K562 (cell line): Measurements from ENCODE around the gene CHMP2A. TPM values are rescaled to one million over a fixed set of nuclear protein-coding genes. Genes with fewer than 3 reads are reported as not detected.
"Not testable (repeated sequence)": the region's sequence is repeated elsewhere in the genome, so short reads cannot be mapped to it uniquely, and the experiment has no call there.

Source experiments
- ATAC-seq: fragments of 200-7000 bp; cut with Tn5 transposase; 3 replicates; pipeline ENCODE4 v1.9.1; 2020; ENCODE audit warnings: moderate library complexity
- BruUV-seq: library from RNA; stranded (reverse); fragments of 400-500 nt; replicated peaks from 2 replicates; lab custom pipeline; 2021; lab: Mats Ljungman, UMichigan
- CTCF ChIA-PET: fragments of 300-600 bp; formaldehyde crosslinking; extraction: SDS; loops from one replicate; lab custom pipeline; 2021; ENCODE audit warnings: low intra/inter-chr PET ratio; lab: Yijun Ruan, JAX
- POLR2A ChIA-PET: fragments of 300-600, 350-650 bp; sonication (Branson Sonifier 250); formaldehyde crosslinking; extraction: SDS; loops from one replicate; lab custom pipeline; 2021; ENCODE audit warnings: antibody characterized with exemption, inconsistent platforms; lab: Yijun Ruan, JAX
- DNase-seq, 4 experiments: peaks; one replicate each; pipeline versions ENCODE4 v3.0.0 to v3.0.0-alpha.2; 2011 to 2018; ENCODE audit warnings: low spot score in 3 of 4, mixed read lengths in 3 of 4; ENCODE audit errors: extremely low read depth in 1 of 4
- FAIRE-seq: peaks from 2 replicates; lab custom pipeline; 2011; peaks lifted over from hg19 to GRCh38; lab: Jason Lieb, UNC
- H2AFZ ChIP-seq: 2 replicates; pipeline ENCODE4 v1.6.0; 2011; ENCODE audit warnings: low read depth, low read length, control low read depth, inconsistent platforms
- H3K27ac ChIP-seq: fragments of 200-600 bp; 3 replicates; pipeline ENCODE4 v1.8.0; 2011; ENCODE audit warnings: low read depth, mild to moderate bottlenecking, control low read depth, inconsistent platforms, low read length, moderate library complexity, mixed read lengths; ENCODE audit errors: extremely low read depth
- H3K27me3 ChIP-seq, 2 experiments: fragments of 300-600 bp in 1 of 2; 2 replicates in 1 of 2; 3 replicates in 1 of 2; pipeline versions ENCODE4 v1.6.0 to v1.8.0; 2011; ENCODE audit warnings: inconsistent platforms in 2 of 2, low read length in 2 of 2, mild to moderate bottlenecking in 1 of 2, mixed read lengths in 1 of 2, moderate library complexity in 1 of 2; ENCODE audit not compliant: control insufficient read depth in 2 of 2, insufficient read depth in 2 of 2
- H3K36me3 ChIP-seq: fragments of 300-600 bp; 3 replicates; pipeline ENCODE4 v1.8.0; 2011; ENCODE audit warnings: mild to moderate bottlenecking, low read length, inconsistent platforms; ENCODE audit not compliant: control insufficient read depth, insufficient read depth
- H3K4me1 ChIP-seq, 2 experiments: fragments of 200-600 bp in 1 of 2; replicated peaks in 1 of 2; 2 replicates in 1 of 2; 3 replicates in 1 of 2; pipeline versions ENCODE4 v1.5.1 to v1.8.0; 2011; ENCODE audit warnings: inconsistent platforms in 2 of 2, low read length in 2 of 2, mild to moderate bottlenecking in 1 of 2, mixed read lengths in 1 of 2, moderate library complexity in 1 of 2; ENCODE audit not compliant: control insufficient read depth in 2 of 2, insufficient read depth in 2 of 2
- H3K4me2 ChIP-seq: 2 replicates; pipeline ENCODE4 v1.6.1; 2011; ENCODE audit warnings: low read length, control low read depth, inconsistent platforms, mixed read lengths; ENCODE audit not compliant: insufficient read depth
- H3K4me3 ChIP-seq: fragments of 200-600 bp; sonication (generic), shearing (Covaris generic); 2 replicates; pipeline ENCODE4 v1.5.1; 2016; ENCODE audit warnings: control low read depth, inconsistent platforms
- H3K79me2 ChIP-seq: fragments of 200-600 bp; 3 replicates; pipeline ENCODE4 v1.8.0; 2011; ENCODE audit warnings: low read length, inconsistent platforms; ENCODE audit not compliant: control insufficient read depth, insufficient read depth
- H3K9ac ChIP-seq, 2 experiments: 2 replicates each; pipeline versions ENCODE4 v1.6.0 to v1.6.1; 2011; ENCODE audit warnings: low read depth in 2 of 2, low read length in 2 of 2, control low read depth in 1 of 2, inconsistent platforms in 1 of 2, mild to moderate bottlenecking in 1 of 2, mixed read lengths in 1 of 2; ENCODE audit not compliant: insufficient read depth in 1 of 2
- H3K9me1 ChIP-seq: one replicate; pipeline ENCODE4 v1.6.0; 2011; ENCODE audit warnings: inconsistent platforms, mild to moderate bottlenecking, low read length, moderate library complexity; ENCODE audit not compliant: control insufficient read depth, insufficient read depth
- H3K9me3 ChIP-seq: replicated peaks from 2 replicates; pipeline ENCODE4 v1.5.1; 2011; ENCODE audit warnings: low read depth, low read length, inconsistent platforms; ENCODE audit not compliant: control insufficient read depth, insufficient read depth
- H4K20me1 ChIP-seq: replicated peaks from 2 replicates; pipeline ENCODE4 v1.6.1; 2011; ENCODE audit warnings: low read length, inconsistent platforms, mixed read lengths; ENCODE audit not compliant: control insufficient read depth, insufficient read depth
- WGBS: fragments of 100-300 bp; shearing (Covaris generic); methylation state at CpG from one replicate; pipeline ENCODE4 v1.1.6; 2016; ENCODE audit warnings: low coverage, mixed read lengths; ENCODE audit not compliant: insufficient coverage; ENCODE audit errors: missing lambda C conversion rate; 5-methylcytosine and 5-hydroxymethylcytosine counted together
- in situ Hi-C: fragments of 300-500 bp; cut with MboI; formaldehyde crosslinking; loops from 4 replicates; pipeline ENCODE4 v1.15.0; 2018; ENCODE audit warnings: inconsistent platforms, mixed read lengths
- intact Hi-C: fragments of 100-400 bp; cut with micrococcal nuclease; formaldehyde crosslinking; loops from 2 replicates; pipeline ENCODE4 v1.14.2; 2022
- polyA plus RNA-seq, 8 experiments: library from polyadenylated mRNA; depleted of rRNA in 4 of 8; stranded (reverse) in 5 of 8; unstranded in 3 of 8; fragments of >200 nt; fragmentation: Nextera tagmentation in 2 of 8; fragmentation: Illumina TruSeq in 1 of 8; extraction: Ambion mirVana in 2 of 8; extraction: Trizol in 1 of 8; gene quantifications; 2 replicates each; pipeline versions ENCODE4 v1.2.1 to v1.2.3, GENCODE V29; 2011 to 2014; ENCODE audit warnings: inconsistent platforms in 1 of 8, missing spikeins in 1 of 8
- total RNA-seq, 7 experiments: library from RNA; depleted of rRNA in 6 of 7; stranded (reverse); fragments of >200 nt in 6 of 7; fragmentation: Illumina TruSeq in 2 of 7; extraction: Trizol in 2 of 7; gene quantifications; 2 replicates each; pipeline versions ENCODE4 v1.2.1 to v1.2.3, GENCODE V29; 2011 to 2021; ENCODE audit warnings: low replicate concordance in 1 of 7
- TF ChIP-seq, protein P1 (sequence below): sonication (generic); formaldehyde crosslinking; IDR thresholded peaks from 2 replicates; pipeline ENCODE4 v1.8.0; 2022; ENCODE audit warnings: mild to moderate bottlenecking, missing genetic modification reagents

The CHMP2A gene
- total and polyA plus RNA-seq, 9 of the 15 experiments (the other 6 are each of a cell fraction or from before 2014, with no cell fraction given): 57.6 to 159 (median 87.2) TPM

DNA sequence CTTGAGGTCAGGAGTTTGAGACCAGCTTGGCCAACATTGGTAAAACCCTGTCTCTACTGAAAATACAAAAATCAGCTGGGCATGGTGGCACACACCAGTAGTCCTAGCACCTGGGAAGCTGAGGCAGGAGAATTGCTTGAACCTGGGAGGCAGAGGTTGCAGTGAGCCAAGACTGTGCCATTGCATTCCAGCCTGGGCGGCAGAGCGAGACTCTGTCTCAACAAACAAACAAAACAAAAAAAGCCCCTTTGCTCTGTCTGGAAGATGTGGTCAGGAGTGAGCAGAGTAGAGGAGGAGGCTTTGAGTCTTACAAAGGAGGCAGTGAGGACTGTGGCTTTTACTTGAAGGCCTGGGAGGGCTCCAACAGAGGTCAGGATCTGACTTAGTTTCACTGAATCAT, 22.7 kb upstream of the CHMP2A start:
- TF ChIP-seq, protein P1, sequence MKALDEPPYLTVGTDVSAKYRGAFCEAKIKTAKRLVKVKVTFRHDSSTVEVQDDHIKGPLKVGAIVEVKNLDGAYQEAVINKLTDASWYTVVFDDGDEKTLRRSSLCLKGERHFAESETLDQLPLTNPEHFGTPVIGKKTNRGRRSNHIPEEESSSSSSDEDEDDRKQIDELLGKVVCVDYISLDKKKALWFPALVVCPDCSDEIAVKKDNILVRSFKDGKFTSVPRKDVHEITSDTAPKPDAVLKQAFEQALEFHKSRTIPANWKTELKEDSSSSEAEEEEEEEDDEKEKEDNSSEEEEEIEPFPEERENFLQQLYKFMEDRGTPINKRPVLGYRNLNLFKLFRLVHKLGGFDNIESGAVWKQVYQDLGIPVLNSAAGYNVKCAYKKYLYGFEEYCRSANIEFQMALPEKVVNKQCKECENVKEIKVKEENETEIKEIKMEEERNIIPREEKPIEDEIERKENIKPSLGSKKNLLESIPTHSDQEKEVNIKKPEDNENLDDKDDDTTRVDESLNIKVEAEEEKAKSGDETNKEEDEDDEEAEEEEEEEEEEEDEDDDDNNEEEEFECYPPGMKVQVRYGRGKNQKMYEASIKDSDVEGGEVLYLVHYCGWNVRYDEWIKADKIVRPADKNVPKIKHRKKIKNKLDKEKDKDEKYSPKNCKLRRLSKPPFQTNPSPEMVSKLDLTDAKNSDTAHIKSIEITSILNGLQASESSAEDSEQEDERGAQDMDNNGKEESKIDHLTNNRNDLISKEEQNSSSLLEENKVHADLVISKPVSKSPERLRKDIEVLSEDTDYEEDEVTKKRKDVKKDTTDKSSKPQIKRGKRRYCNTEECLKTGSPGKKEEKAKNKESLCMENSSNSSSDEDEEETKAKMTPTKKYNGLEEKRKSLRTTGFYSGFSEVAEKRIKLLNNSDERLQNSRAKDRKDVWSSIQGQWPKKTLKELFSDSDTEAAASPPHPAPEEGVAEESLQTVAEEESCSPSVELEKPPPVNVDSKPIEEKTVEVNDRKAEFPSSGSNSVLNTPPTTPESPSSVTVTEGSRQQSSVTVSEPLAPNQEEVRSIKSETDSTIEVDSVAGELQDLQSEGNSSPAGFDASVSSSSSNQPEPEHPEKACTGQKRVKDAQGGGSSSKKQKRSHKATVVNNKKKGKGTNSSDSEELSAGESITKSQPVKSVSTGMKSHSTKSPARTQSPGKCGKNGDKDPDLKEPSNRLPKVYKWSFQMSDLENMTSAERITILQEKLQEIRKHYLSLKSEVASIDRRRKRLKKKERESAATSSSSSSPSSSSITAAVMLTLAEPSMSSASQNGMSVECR (CRISPR knock-in tag): 0 out of 2 replicates have a peak, but pooled peaks have one; percentile 22
- TF ChIP-seq, all 486 proteins: peak for 1; not testable (repeated sequence) for 485
- H3K9me1 ChIP-seq, H2AFZ ChIP-seq, H3K27ac ChIP-seq, H4K20me1 ChIP-seq, FAIRE-seq, H3K9me3 ChIP-seq, ATAC-seq, CTCF ChIA-PET, in situ Hi-C loops, H3K27me3 ChIP-seq, BruUV-seq, H3K4me2 ChIP-seq, H3K4me3 ChIP-seq, intact Hi-C loops, DNase-seq, H3K9ac ChIP-seq: not testable (repeated sequence)
- 96% methylated on average over 2 of the region's 2 CpGs for WGBS
- Histone ChIP-seq H3K79me2 (peaks cover 44% of the 10 kb centered on the region), H3K36me3 (peaks cover 20% of the 10 kb centered on the region), H3K4me1 (peaks cover 28 to 46% of the 10 kb centered on the region in 2 experiments)
- POLR2A ChIA-PET: interaction anchor here (1.0 to 1.1 kb wide), 2 partner anchors 34 to 58 kb away, joined by 3 to 4 read pairs; partner anchors contain the start of genes TRIM28 and ZBTB45
